Measurements from ENCODE around the gene SP9. TPM values are rescaled to one million over a fixed set of nuclear protein-coding genes. Genes with fewer than 3 reads are reported as not detected.

The SP9 gene
- total RNA-seq, 1 experiment from 2014 or later = not detected

DNA sequence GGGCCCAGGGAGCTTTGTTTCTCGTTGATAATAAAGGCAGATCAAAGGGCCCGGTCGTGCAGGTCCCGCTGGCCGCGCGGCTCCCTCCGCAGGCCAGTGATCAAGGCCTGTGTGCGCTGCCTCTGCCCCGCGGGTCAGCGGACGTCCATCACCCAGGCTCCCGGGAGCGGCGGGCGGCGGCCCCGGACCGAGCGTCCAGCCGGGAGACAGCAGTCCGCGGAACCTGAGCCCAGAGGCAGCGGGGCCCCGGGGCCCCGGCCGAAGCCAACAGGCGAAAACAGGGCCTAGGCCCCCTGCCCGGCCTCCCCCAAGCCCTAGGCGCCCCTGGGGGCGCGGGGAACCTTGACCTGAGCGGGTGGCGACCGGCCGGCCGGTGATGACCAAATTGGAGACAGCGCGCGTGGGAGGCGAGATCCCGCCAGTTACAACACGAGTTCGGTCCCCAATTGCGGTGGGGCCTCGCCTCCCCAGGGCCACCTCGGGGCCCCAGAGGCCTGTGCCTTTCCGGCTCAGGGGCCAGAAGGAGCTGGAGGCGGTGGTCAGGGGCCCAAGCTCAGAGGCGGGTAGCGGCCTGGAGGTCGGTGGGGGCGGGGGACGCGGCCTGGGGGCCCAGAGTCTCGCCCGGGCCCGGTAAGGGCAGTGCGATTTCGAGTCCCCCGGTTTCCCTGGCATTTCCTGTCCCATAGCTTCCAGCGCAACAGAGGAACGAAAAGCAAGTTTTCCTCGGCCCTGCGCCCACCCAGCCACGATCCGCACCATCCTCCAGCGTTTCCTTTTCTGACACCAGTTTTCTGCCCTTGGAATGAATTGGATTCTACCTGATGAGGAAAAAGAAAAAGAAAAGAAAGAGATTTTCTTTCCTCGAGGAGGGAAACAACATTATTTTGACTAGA lies 5.9 kb downstream of the SP9 start:
- no peak for ATAC-seq

DNA sequence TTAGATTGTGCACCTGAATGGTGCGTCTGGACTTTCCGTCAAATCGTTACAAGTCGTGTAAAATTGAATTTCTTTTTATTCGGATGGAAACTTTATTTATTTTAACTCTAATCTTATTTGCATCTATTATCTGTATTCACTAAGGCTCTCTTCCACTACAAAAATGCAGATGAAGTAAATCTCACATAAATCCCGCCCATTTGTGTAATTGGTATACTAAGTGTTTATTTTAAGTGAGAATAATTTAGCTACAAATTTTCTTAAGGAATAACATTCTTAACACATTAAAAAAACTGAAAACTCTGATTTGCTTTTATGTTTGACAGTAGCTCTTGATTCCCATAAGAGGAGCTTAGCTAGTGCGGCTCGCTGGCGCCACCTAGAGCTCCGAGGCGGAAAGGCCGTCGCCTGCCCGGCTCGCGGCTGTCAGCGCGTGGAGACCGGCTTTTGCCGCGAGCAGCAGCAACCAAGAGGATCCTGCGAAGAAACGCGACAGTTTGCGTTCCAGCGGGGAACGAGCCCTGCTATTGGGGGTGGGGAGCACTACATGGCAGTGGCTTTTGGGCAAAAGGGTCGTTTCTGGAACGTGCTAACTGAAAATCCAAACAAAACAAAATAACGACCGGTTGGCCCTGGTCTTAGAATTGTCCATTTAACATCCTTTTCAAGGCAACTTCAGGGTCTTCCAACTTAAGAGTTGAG lies 6.7 kb downstream of the SP9 start:
- Histone ChIP-seq H3K4me3 (ENCODE audit: low read depth in 2 of 2, low read length in 2 of 2) (peak overlapping the region; percentile 36 to 55), H3K27ac (ENCODE audit: low read length) (no peak overlapping the region), H3K4me1 (ENCODE audit: control insufficient read depth, insufficient read depth, low read length) (peaks cover 10% of the 10 kb centered on the region), H3K27me3 (ENCODE audit: control insufficient read depth, insufficient read depth, low read length) (no peaks in the 10 kb centered on the region), H3K9me3 (ENCODE audit: control insufficient read depth, insufficient read depth, low read depth, low read length) (no peaks in the 10 kb centered on the region), H3K36me3 (ENCODE audit: control insufficient read depth, insufficient read depth, low read length) (no peaks in the 10 kb centered on the region)
- in situ Hi-C loops (cut with HindIII; ENCODE audit: low pct_unique_long_range_greater_than_20kb, low sequenced_read_pairs) = no loop called here
- DNase-seq (ENCODE audit: low read depth, low spot score) = peak; percentile 41
- CTCF ChIA-PET = interaction anchor here (0.6 to 1.1 kb wide), 6 partner anchors 12 to 935 kb away, joined by 3 to 8 read pairs (median 5); partner anchors contain the start of gene OLA1
- no TSS peak for BruUV-seq (replicated peaks)
- ATAC-seq = peak; percentile 93
- intact Hi-C loops (cut with micrococcal nuclease; ENCODE audit: unreplicated experiment) = loop anchor here (1.0 to 10.0 kb wide), 2 partner anchors 183 to 277 kb away; no protein-coding TSS in a partner anchor
- TF ChIP-seq, protein P1, sequence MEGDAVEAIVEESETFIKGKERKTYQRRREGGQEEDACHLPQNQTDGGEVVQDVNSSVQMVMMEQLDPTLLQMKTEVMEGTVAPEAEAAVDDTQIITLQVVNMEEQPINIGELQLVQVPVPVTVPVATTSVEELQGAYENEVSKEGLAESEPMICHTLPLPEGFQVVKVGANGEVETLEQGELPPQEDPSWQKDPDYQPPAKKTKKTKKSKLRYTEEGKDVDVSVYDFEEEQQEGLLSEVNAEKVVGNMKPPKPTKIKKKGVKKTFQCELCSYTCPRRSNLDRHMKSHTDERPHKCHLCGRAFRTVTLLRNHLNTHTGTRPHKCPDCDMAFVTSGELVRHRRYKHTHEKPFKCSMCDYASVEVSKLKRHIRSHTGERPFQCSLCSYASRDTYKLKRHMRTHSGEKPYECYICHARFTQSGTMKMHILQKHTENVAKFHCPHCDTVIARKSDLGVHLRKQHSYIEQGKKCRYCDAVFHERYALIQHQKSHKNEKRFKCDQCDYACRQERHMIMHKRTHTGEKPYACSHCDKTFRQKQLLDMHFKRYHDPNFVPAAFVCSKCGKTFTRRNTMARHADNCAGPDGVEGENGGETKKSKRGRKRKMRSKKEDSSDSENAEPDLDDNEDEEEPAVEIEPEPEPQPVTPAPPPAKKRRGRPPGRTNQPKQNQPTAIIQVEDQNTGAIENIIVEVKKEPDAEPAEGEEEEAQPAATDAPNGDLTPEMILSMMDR (IDR thresholded peaks at IDR 0.05) = peak; percentile 98
- TF ChIP-seq TCF7L2 (IDR thresholded peaks at IDR 0.05; ENCODE audit: low read depth, low read length) = no peak
- POLR2A ChIA-PET = no interaction called here

More for the DNA sequence above, 5.9 kb downstream of the SP9 start:
- Histone ChIP-seq H3K27me3 (ENCODE audit: control insufficient read depth, insufficient read depth, low read length) (no peaks in the 10 kb centered on the region), H3K9me3 (ENCODE audit: control insufficient read depth, insufficient read depth, low read depth, low read length) (no peaks in the 10 kb centered on the region), H3K27ac (ENCODE audit: low read length) (no peak overlapping the region), H3K4me1 (ENCODE audit: control insufficient read depth, insufficient read depth, low read length) (peaks cover 10% of the 10 kb centered on the region), H3K4me3 (ENCODE audit: low read depth in 2 of 2, low read length in 2 of 2) (no peak overlapping the region), H3K36me3 (ENCODE audit: control insufficient read depth, insufficient read depth, low read length) (no peaks in the 10 kb centered on the region)
- DNase-seq (ENCODE audit: low read depth, low spot score) = no peak
- ChIA-PET CTCF (interaction anchor here (1.0 to 1.1 kb wide), 3 partner anchors 11 to 183 kb away, joined by 3 to 4 read pairs (median 3); partner anchors contain the start of gene OLA1), POLR2A (no interaction called here)
- TF ChIP-seq SIN3A (IDR thresholded peaks at IDR 0.05; ENCODE audit: borderline replicate concordance, insufficient read depth, low read depth, low read length) (no peak), TCF7L2 (IDR thresholded peaks at IDR 0.05; ENCODE audit: low read depth, low read length) (no peak), POLR2AphosphoS5 (IDR thresholded peaks at IDR 0.05; ENCODE audit: low read depth, low read length) (no peak)
- TF ChIP-seq, protein P1 (IDR thresholded peaks at IDR 0.05) = no peak
- intact Hi-C loops (cut with micrococcal nuclease; ENCODE audit: unreplicated experiment) (loop anchor here (1.0 to 10.0 kb wide), 2 partner anchors 182 to 276 kb away; no protein-coding TSS in a partner anchor), in situ Hi-C loops (cut with HindIII; ENCODE audit: low pct_unique_long_range_greater_than_20kb, low sequenced_read_pairs) (no loop called here)
- BruUV-seq (replicated peaks) = no TSS peak

Measured in Panc1 (cell line).